Gastroesophageal sphincter (tissue), 3 donors: ENCODE measurements around the gene NUP107.

Experiments
- EP300 ChIP-seq: sonication (generic); formaldehyde crosslinking; IDR thresholded peaks from one replicate; pipeline ENCODE4 v1.6.1; 2017; ENCODE audit warnings: antibody characterized with exemption, mild to moderate bottlenecking
- POLR2A ChIP-seq, 2 donors: fragments of 450-650 bp; IDR thresholded peaks; one replicate each; pipeline ENCODE4 v1.6.1; 2017; ENCODE audit warnings: antibody characterized with exemption in 2 of 2, mild to moderate bottlenecking in 2 of 2, moderate library complexity in 1 of 2
- POLR2AphosphoS5 ChIP-seq: sonication (generic); formaldehyde crosslinking; IDR thresholded peaks from one replicate; pipeline ENCODE4 v1.6.1; 2017; ENCODE audit warnings: antibody characterized with exemption
- TF ChIP-seq, protein P1 (sequence below), 4 experiments: fragments of 200-600 bp in 2 of 4; fragments of 450-650 bp in 2 of 4; sonication (generic) in 1 of 4; IDR thresholded peaks; one replicate each; pipeline ENCODE4 v1.5.1; 2017 to 2019; ENCODE audit warnings: antibody characterized with exemption in 4 of 4, mild to moderate bottlenecking in 2 of 4, moderate library complexity in 2 of 4

GRCh38 chr12:68779280-68779679 is 92.5 kb downstream of the NUP107 start:
- TF ChIP-seq POLR2A (IDR thresholded peaks at IDR 0.05), result no peak
- TF ChIP-seq POLR2AphosphoS5, result no peak
- TF ChIP-seq, protein P1, sequence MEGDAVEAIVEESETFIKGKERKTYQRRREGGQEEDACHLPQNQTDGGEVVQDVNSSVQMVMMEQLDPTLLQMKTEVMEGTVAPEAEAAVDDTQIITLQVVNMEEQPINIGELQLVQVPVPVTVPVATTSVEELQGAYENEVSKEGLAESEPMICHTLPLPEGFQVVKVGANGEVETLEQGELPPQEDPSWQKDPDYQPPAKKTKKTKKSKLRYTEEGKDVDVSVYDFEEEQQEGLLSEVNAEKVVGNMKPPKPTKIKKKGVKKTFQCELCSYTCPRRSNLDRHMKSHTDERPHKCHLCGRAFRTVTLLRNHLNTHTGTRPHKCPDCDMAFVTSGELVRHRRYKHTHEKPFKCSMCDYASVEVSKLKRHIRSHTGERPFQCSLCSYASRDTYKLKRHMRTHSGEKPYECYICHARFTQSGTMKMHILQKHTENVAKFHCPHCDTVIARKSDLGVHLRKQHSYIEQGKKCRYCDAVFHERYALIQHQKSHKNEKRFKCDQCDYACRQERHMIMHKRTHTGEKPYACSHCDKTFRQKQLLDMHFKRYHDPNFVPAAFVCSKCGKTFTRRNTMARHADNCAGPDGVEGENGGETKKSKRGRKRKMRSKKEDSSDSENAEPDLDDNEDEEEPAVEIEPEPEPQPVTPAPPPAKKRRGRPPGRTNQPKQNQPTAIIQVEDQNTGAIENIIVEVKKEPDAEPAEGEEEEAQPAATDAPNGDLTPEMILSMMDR (IDR thresholded peaks at IDR 0.05), result no peak
- TF ChIP-seq EP300, result no peak
